Muscle layer of colon (tissue), 2 donors: Measurements from ENCODE around the gene YRDC.
"Not testable (repeated sequence)": the region's sequence is repeated elsewhere in the genome, so short reads cannot be mapped to it uniquely, and the experiment has no call there.

Experiments
- H3K27ac ChIP-seq: one replicate; pipeline ENCODE4 v1.7.0; 2013; ENCODE audit warnings: low read depth, mild to moderate bottlenecking, low read length, moderate library complexity
- H3K27me3 ChIP-seq, 2 donors: one replicate each; pipeline ENCODE4 v1.7.0; 2013; ENCODE audit warnings: low read length in 2 of 2, mild to moderate bottlenecking in 2 of 2; ENCODE audit not compliant: insufficient read depth in 2 of 2, control insufficient read depth in 1 of 2
- H3K36me3 ChIP-seq: one replicate; pipeline ENCODE4 v1.7.0; 2013; ENCODE audit warnings: mild to moderate bottlenecking, low read length; ENCODE audit not compliant: insufficient read depth
- H3K4me1 ChIP-seq: one replicate; pipeline ENCODE4 v1.7.0; 2013; ENCODE audit warnings: mild to moderate bottlenecking, low read length; ENCODE audit not compliant: insufficient read depth
- H3K4me3 ChIP-seq, 2 donors: one replicate each; pipeline ENCODE4 v1.7.0; 2013; ENCODE audit warnings: low read length in 2 of 2, low read depth in 1 of 2, mild to moderate bottlenecking in 1 of 2, moderate library complexity in 1 of 2
- H3K9ac ChIP-seq: one replicate; pipeline ENCODE4 v1.7.0; 2013; ENCODE audit warnings: low read length
- H3K9me3 ChIP-seq: one replicate; pipeline ENCODE4 v1.7.0; 2013; ENCODE audit warnings: mild to moderate bottlenecking, low read length
- donor health status: abdominal sarcoma.
- donor health status: Adenocarcinoma of cecum.

Gene YRDC

GRCh38 chr1:37793773-37794371 lies 14.1 kb downstream of the YRDC start, which contains the start of gene MANEAL:
MANEAL (plus strand) TSS chr1:37793847; CDS start chr1:37794183, 336 bp downstream.
- no peak within 1 kb of the TSS for H3K9ac ChIP-seq
- peaks cover 0 to 5% of the 10 kb centered on the region in 2 donors for H3K27me3 ChIP-seq
- no peaks in the 10 kb centered on the region for H3K36me3 ChIP-seq
- peaks cover 12% of the 10 kb centered on the region for H3K4me1 ChIP-seq
- H3K9me3 ChIP-seq: no peaks in the 10 kb centered on the region
- peak within 1 kb of the TSS; percentile 20 to 31 for H3K4me3 ChIP-seq
- H3K27ac ChIP-seq: no peak within 1 kb of the TSS

- Histone ChIP-seq H3K9me3 (no peaks in the 10 kb centered on the region), H3K9ac (no peak overlapping the region), H3K27ac (no peak overlapping the region), H3K4me1 (peaks cover 12% of the 10 kb centered on the region), H3K4me3 (no peak overlapping the region), H3K27me3 (peaks cover 5 to 8% of the 10 kb centered on the region in 2 donors), H3K36me3 (no peaks in the 10 kb centered on the region)
Observed at GRCh38 chr1:37792943-37793686, 14.9 kb downstream of the YRDC start.

- no peaks in the 10 kb centered on the region for H3K9me3 ChIP-seq
- H3K36me3 ChIP-seq: no peaks in the 10 kb centered on the region
- H3K4me3 ChIP-seq: no peak overlapping the region
- H3K4me1 ChIP-seq: no peaks in the 10 kb centered on the region
- no peak overlapping the region for H3K27ac ChIP-seq
- no peaks in the 10 kb centered on the region for H3K27me3 ChIP-seq
- no peak overlapping the region for H3K9ac ChIP-seq
Observed at GRCh38 chr1:37782491-37782890, 25.5 kb downstream of the YRDC start.

DNA sequence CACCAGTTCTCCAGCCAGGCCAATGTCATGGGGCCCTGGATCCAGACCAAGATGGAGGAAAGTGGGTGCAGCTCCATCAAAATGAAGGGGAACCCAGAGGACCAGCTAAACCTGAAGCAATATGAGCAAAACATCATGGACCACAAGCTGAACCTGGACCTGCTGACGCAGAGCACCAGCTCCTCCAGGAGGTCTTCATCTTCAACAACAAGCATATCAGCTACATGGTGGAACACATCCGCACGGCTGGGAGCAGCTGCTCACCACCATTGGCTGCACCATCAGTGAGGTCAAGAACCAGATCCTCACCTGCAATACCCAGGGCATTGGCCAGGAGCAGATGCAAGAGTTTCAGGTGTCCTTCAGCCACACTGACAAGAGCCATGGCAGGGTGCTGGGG lies 29.4 kb downstream of the YRDC start:
- Histone ChIP-seq H3K9me3 (no peaks in the 10 kb centered on the region), H3K36me3 (no peaks in the 10 kb centered on the region), H3K4me3 (no peak overlapping the region), H3K9ac (no peak overlapping the region), H3K27me3 (no peaks in the 10 kb centered on the region), H3K27ac (no peak overlapping the region), H3K4me1 (no peaks in the 10 kb centered on the region)

GRCh38 chr1:37776946-37777516 lies 31.0 kb downstream of the YRDC start:
- Histone ChIP-seq H3K9ac (no peak overlapping the region), H3K4me3 (no peak overlapping the region), H3K27me3 (no peaks in the 10 kb centered on the region), H3K4me1 (no peaks in the 10 kb centered on the region), H3K36me3 (no peaks in the 10 kb centered on the region), H3K9me3 (no peaks in the 10 kb centered on the region), H3K27ac (no peak overlapping the region)

GRCh38 chr1:37771440-37771839 lies 36.6 kb downstream of the YRDC start:
- not testable (repeated sequence) for H3K4me1 ChIP-seq, H3K36me3 ChIP-seq, H3K9me3 ChIP-seq, H3K9ac ChIP-seq, H3K4me3 ChIP-seq, H3K27me3 ChIP-seq, H3K27ac ChIP-seq

DNA sequence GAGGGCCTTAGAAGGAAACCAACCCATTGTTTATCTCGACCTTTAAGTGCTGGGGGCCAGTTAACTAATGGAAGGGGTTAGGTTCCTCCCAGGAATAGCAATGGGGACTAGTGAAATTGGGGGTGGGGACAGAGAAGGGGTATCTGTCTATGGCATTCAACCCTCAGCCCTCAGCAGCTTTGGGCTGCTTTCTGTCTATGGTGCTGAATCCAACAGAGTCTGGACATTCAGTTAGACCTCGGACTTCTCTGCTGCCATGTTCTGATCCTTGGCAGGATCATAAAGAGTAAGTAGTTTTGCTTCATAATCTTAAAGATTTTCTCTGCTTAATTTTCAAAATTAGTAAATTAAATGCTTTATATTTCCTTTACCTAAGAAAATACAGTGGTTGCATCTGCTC lies 40.5 kb downstream of the YRDC start:
- H3K9ac ChIP-seq: no peak overlapping the region
- H3K36me3 ChIP-seq: no peaks in the 10 kb centered on the region
- H3K4me3 ChIP-seq: no peak overlapping the region
- H3K27me3 ChIP-seq: peaks cover 31 to 38% of the 10 kb centered on the region in 2 donors
- H3K27ac ChIP-seq: no peak overlapping the region
- no peaks in the 10 kb centered on the region for H3K9me3 ChIP-seq
- H3K4me1 ChIP-seq: no peaks in the 10 kb centered on the region

DNA sequence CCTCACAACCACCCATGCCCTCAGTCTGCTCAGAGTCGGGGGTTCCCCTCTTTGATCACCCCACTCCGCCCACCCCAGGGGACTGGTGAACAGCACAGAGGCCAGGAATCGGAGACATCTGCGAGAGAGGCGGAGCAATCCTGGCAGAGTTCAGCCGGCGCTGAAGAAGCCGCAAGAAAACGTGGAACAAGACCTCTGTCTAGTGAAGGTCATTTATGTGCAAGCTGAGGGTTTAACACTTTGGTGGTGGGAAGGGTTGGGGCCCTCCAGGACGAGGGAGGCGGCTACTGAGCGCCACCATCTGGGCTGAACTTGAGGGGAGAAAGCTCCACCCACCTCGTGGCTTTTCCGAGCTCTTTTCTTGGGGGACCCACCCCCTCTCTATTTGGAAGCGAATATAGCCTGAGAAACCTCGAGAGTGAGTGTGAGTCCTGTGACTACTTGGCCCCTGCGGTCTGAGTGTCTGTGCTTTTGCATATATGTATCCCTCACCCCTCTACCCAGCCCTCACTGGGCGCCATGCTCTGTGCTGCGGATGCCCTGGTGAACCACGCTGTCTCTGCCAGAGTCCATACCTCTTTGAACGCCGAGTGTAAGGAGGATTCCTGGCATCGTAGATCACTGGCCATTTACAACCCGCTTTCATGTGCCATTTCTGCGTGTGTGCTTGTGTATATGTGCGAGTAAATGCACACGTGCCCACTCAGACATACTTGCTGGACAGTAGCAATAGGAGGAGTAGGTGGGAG lies 41.9 kb downstream of the YRDC start:
- H3K27me3 ChIP-seq: peaks cover 31 to 46% of the 10 kb centered on the region in 2 donors
- H3K4me3 ChIP-seq: no peak overlapping the region
- H3K4me1 ChIP-seq: no peaks in the 10 kb centered on the region
- H3K27ac ChIP-seq: no peak overlapping the region
- H3K9ac ChIP-seq: no peak overlapping the region
- H3K9me3 ChIP-seq: no peaks in the 10 kb centered on the region
- no peaks in the 10 kb centered on the region for H3K36me3 ChIP-seq

DNA sequence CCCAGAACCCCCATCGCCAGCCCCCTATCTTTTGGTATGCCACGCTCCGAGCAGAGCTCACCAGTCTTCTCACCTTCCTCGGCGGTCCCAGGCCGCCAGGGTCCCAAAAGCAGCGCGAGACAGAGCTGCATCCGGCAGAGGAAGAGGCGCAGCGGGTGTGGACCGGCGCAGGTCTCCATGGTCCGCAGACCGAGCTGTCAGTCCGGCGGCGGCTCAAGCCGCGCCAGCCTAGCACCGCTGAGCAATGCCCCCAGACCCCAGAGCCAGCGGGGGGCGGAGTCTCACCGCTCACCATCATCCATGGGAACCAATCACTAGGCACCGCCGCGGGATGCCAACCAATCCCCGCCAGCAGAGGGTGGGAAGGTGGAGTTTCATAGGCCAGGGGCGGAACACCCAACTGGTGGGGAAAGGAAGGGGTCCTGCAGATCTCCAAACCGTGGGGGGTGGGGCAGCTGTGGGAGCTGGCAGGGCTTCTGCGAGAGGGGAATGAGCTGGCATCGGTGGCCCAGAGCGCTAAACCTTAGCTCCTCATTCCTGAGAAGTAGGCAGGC lies 43.0 kb downstream of the YRDC start, which contains the start of gene EPHA10:
TSS of gene EPHA10 (minus strand) at position 233 of the 554 bp plus-strand sequence. CDS start at position 179, 54 bp downstream.
- Histone ChIP-seq H3K4me3 (no peak within 1 kb of the TSS), H3K9ac (no peak within 1 kb of the TSS), H3K9me3 (no peaks in the 10 kb centered on the region), H3K36me3 (no peaks in the 10 kb centered on the region), H3K27me3 (peaks cover 31 to 46% of the 10 kb centered on the region in 2 donors), H3K4me1 (no peaks in the 10 kb centered on the region), H3K27ac (no peak within 1 kb of the TSS)

DNA sequence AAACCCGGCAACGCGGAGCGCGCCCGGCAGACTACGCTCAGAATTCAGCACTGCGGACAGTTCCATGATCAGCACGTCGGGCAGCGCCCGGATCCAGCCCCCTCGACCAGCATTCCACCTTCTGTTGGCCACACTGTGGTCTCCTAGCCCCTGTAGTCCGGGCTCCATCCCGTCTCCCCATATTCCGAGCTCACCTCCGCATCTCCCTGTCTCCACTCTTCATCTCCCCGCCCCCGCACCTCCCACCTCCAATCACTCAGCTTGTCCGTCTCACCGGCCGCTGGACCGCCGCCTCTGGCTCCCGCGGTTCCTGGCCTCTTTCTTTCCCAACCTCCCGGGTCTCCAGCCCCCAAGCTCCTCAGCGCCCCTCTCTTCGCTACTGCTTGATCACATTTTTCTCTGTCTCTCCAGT lies 43.6 kb downstream of the YRDC start:
- H3K4me3 ChIP-seq: no peak overlapping the region
- H3K27me3 ChIP-seq: peaks cover 31 to 46% of the 10 kb centered on the region in 2 donors
- H3K27ac ChIP-seq: no peak overlapping the region
- H3K4me1 ChIP-seq: no peaks in the 10 kb centered on the region
- H3K9me3 ChIP-seq: no peaks in the 10 kb centered on the region
- H3K36me3 ChIP-seq: no peaks in the 10 kb centered on the region
- H3K9ac ChIP-seq: no peak overlapping the region
